ENCODE results near the gene CEMIP2. TPM values are rescaled to one million over a fixed set of nuclear protein-coding genes. Genes with fewer than 3 reads are reported as not detected.

CEMIP2 gene, protein sequence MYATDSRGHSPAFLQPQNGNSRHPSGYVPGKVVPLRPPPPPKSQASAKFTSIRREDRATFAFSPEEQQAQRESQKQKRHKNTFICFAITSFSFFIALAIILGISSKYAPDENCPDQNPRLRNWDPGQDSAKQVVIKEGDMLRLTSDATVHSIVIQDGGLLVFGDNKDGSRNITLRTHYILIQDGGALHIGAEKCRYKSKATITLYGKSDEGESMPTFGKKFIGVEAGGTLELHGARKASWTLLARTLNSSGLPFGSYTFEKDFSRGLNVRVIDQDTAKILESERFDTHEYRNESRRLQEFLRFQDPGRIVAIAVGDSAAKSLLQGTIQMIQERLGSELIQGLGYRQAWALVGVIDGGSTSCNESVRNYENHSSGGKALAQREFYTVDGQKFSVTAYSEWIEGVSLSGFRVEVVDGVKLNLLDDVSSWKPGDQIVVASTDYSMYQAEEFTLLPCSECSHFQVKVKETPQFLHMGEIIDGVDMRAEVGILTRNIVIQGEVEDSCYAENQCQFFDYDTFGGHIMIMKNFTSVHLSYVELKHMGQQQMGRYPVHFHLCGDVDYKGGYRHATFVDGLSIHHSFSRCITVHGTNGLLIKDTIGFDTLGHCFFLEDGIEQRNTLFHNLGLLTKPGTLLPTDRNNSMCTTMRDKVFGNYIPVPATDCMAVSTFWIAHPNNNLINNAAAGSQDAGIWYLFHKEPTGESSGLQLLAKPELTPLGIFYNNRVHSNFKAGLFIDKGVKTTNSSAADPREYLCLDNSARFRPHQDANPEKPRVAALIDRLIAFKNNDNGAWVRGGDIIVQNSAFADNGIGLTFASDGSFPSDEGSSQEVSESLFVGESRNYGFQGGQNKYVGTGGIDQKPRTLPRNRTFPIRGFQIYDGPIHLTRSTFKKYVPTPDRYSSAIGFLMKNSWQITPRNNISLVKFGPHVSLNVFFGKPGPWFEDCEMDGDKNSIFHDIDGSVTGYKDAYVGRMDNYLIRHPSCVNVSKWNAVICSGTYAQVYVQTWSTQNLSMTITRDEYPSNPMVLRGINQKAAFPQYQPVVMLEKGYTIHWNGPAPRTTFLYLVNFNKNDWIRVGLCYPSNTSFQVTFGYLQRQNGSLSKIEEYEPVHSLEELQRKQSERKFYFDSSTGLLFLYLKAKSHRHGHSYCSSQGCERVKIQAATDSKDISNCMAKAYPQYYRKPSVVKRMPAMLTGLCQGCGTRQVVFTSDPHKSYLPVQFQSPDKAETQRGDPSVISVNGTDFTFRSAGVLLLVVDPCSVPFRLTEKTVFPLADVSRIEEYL (N-terminal part only)
- 100 to 1,000 TPM in 1 of 2 donors, 10 to 100 TPM in 1; 57.2 to 123 TPM for total RNA-seq
- polyA plus RNA-seq = 10 to 100 TPM; 18.8 to 20.0 TPM

- Histone ChIP-seq H3K4me1 (ENCODE audit: control insufficient read depth in 4 of 4, insufficient read depth in 4 of 4, low read length in 3 of 4) (peaks cover 3 to 43% (median 31%) of the 10 kb centered on the region in 4 donors), H3K36me3 (ENCODE audit: control insufficient read depth in 4 of 4, insufficient read depth in 3 of 4, low read depth in 1 of 4, low read length in 3 of 4) (no peaks in the 10 kb centered on the region), H3K9ac (ENCODE audit: low read depth in 1 of 2, low read length in 2 of 2) (peak within 1 kb of the TSS; percentile 68 to 100), H3K9me3 (ENCODE audit: control insufficient read depth in 4 of 4, low read length in 3 of 4) (no peaks in the 10 kb centered on the region), H3K27ac (ENCODE audit: low read depth in 1 of 2, low read length in 2 of 2) (peak within 1 kb of the TSS; percentile 91 to 92), H3K27me3 (ENCODE audit: control insufficient read depth in 4 of 4, insufficient read depth in 4 of 4, low read length in 3 of 4) (no peaks in the 10 kb centered on the region), H3K4me3 (ENCODE audit: low read depth in 1 of 3, low read length in 3 of 3) (peak within 1 kb of the TSS; percentile 86 to 99 (median 91))
- under 1% methylated on average over 86 of the region's 86 CpGs for WGBS
- TF ChIP-seq TAF1 (conservative IDR thresholded peaks at IDR 0.05) (peak; percentile 99), HNF4G (IDR thresholded peaks at IDR 0.05) (no peak), JUND (IDR thresholded peaks at IDR 0.05) (no peak), GABPA (IDR thresholded peaks at IDR 0.05 in 1 of 2, conservative IDR thresholded peaks at IDR 0.05 in 1 of 2) (no peak), CTCF (IDR thresholded peaks at IDR 0.05; ENCODE audit: low read depth, low read length, missing input control) (peak; percentile 56), FOXA2 (IDR thresholded peaks at IDR 0.05) (no peak), NR2F2 (IDR thresholded peaks at IDR 0.05) (no peak), SP1 (IDR thresholded peaks at IDR 0.05) (peak; percentile 32), REST (IDR thresholded peaks at IDR 0.05) (peak; percentile 94), YY1 (IDR thresholded peaks at IDR 0.05) (peak; percentile 70), RXRA (IDR thresholded peaks at IDR 0.05) (peak in 1 of 2 donors; percentile 4), EGR1 (IDR thresholded peaks at IDR 0.05; ENCODE audit: low read depth in 2 of 2) (peak in 1 of 2 donors; percentile 66), RAD21 (IDR thresholded peaks at IDR 0.05) (peak in 1 of 2 donors; percentile 48), FOXA1 (IDR thresholded peaks at IDR 0.05) (no peak), HNF4A (conservative IDR thresholded peaks at IDR 0.05) (no peak)
- TF ChIP-seq, protein P1, sequence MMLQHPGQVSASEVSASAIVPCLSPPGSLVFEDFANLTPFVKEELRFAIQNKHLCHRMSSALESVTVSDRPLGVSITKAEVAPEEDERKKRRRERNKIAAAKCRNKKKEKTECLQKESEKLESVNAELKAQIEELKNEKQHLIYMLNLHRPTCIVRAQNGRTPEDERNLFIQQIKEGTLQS (IDR thresholded peaks at IDR 0.05) = no peak
- TF ChIP-seq, protein P2, sequence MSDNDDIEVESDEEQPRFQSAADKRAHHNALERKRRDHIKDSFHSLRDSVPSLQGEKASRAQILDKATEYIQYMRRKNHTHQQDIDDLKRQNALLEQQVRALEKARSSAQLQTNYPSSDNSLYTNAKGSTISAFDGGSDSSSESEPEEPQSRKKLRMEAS (IDR thresholded peaks at IDR 0.05) = no peak
- TF ChIP-seq, protein P3, sequence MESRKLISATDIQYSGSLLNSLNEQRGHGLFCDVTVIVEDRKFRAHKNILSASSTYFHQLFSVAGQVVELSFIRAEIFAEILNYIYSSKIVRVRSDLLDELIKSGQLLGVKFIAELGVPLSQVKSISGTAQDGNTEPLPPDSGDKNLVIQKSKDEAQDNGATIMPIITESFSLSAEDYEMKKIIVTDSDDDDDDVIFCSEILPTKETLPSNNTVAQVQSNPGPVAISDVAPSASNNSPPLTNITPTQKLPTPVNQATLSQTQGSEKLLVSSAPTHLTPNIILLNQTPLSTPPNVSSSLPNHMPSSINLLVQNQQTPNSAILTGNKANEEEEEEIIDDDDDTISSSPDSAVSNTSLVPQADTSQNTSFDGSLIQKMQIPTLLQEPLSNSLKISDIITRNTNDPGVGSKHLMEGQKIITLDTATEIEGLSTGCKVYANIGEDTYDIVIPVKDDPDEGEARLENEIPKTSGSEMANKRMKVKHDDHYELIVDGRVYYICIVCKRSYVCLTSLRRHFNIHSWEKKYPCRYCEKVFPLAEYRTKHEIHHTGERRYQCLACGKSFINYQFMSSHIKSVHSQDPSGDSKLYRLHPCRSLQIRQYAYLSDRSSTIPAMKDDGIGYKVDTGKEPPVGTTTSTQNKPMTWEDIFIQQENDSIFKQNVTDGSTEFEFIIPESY (IDR thresholded peaks at IDR 0.05) = no peak
- peak; percentile 88 for DNase-seq (ENCODE audit: low spot score)
Measured at GRCh38 chr9:71768388-71769174, at the start of gene CEMIP2. CEMIP2 (minus strand) TSS chr9:71768513; CDS start chr9:71750373, 18,140 bp downstream.

Data from liver (tissue), 9 donors.